Hematopoietic multipotent progenitor cell treated with erythropoietin and hydrocortisone succinate and interleukin-3 and kit ligand, for 6 days (in vitro differentiated cells): Measurements from ENCODE around the gene ARSB.
A peak's percentile ranks its signal among the peaks of the same experiment; 100 is the strongest.
"Not testable (repeated sequence)": the region's sequence is repeated elsewhere in the genome, so short reads cannot be mapped to it uniquely, and the experiment has no call there.

Experiments used
- DNase-seq: peaks from one replicate; pipeline ENCODE4 v3.0.0-alpha.2; 2015

Gene ARSB

DNA sequence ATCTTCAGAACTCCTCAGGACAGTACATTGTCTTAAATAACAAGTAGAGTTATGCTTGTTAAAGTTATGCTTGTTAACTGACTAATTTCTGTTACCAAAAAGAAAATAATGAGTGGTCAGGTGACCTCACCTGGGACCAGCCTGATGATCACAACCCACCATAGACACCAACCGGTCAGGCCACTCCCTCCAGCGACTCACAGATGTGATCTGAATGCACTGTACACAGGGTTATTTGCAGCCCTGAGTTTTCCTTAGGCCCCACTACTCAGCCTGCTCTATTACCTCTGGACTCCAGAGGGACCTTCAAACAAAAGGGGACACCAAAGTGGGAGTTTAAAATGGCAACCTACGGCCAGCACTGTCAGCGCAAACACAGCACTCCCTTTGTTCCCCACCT, 55.3 kb downstream of the ARSB start:
- DNase-seq, result no peak

DNA sequence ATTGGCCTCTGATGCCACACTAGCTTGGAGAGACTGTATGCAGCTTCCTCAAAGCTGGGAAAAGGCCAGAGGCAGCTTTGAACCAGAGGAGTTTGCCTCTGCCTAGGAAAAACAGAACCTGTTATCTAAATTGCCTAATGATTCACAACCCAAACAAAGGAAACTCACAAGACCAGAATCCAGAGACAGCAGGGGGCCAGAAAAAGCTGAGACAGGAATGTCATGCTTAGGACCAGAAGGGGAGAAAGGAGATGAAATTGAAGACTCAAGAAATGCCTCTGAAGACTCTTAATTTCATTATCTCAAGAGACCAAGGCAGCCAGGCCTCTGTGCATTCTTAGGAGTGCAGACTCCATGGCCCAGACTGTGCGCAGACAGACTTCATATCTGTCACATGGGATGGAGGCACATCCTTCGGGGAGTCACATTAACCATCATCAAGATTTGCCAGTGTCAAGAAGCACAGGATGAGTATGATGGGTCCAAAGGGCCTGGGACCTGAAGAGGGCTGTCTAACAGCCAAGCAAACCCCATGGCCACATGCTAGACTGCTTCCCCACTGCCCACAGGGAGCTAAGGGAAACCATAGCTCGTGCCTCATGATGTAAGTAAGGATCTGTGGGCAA, 57.3 kb downstream of the ARSB start:
- no peak for DNase-seq

DNA sequence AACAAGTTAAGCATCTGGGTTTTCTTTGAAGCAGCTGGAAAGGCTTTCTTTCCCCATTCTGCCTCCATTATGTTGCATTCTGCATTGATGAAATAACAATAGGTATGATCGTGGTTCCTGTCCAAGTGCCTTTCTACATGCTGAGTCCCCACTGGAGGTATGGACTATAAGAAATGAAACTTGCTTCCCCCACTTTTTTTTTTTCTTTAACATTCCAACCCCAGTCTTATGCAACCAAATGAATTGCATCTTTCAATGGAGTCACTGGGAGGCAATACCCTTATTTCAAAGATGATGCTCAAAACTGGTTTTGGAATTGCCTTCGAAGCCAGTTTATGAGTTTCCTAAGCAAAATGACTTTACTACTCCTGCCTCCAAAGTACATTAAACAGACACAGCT, 58.9 kb downstream of the ARSB start:
- DNase-seq, result no peak

DNA sequence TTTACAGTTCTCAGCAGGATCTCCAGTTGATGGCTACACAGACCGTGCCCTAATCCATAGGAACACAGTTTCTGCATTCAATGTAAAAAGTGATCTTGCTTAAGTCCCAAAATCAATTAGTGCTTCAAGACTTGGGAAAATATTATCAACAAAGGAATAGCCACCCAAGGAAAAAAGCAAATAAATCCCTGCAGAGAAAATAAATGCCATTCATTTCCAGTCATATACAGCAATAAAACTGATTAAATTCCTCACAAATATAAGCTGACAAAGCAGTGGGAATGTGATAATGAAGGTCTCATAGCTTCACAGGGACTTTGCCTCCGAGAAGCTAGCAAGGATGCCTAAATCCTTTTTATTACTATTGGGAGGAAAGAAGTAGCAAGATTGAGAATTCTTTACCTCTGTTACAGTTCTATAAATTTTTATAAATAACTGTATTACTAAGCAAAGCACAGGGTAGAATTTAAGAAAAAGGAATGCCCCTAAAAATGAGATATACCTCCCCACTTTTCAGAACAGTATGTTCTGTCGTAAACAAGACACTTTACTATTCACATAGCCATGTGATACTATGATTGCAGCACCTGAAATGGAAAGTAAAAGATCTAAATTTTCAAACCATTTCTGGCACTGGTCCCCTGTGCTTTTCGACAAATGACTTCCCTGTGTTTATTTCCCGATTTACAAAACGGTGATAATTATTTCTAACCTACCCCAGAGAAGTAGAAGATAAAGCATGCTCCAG, 59.8 kb downstream of the ARSB start:
- DNase-seq, result no peak

DNA sequence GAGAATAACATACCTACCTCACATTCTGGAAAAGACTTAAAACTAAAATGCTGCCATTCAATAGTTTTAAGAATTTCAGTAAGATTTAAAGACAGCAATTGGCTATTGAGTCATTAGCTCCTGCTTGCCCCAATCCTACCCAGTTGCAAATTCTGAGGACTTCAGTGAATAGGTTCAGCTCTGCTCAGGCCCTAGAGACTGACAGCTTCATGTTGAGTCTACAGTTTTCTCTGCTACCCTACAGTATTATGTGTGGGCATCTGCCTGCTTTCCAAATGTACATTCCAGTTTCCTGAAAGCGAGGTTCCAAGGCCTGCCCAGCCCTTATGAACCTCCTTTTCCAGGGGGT, 61.5 kb downstream of the ARSB start:
- no peak for DNase-seq

DNA sequence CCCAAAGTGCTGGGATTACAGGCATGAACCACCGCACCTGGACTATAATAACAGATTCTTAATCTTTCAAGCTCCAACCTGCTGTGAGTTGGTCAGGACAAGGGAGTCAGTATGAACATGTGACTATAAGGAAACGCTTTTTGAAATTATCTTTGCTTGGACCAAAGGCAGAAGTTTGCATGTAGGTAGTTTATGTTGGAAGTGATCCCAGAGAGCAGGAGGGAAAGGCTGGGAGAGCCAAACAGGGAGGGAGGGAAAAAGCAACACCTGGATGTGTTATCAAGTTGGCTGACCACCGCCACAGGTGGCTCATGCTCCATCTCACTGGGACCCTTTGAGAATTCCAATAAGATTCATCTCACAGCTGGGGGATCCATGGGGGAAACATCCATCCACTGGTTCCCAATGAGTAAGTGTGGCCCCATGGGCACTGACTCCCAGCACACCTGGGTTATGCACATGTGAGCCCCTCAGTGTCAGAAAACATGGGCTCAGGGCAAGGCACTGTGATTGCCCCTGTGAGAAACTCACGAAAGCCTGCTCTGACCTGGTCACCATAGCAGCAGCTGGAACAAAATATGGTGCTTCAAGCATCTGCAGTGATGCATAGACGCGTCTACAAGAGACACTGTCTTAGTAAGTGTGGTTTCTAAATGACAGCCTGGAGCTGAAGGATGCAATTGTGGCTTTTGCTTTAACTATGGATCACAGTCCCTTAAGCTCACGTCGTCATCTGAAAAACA, 62.1 kb downstream of the ARSB start:
- no peak for DNase-seq

DNA sequence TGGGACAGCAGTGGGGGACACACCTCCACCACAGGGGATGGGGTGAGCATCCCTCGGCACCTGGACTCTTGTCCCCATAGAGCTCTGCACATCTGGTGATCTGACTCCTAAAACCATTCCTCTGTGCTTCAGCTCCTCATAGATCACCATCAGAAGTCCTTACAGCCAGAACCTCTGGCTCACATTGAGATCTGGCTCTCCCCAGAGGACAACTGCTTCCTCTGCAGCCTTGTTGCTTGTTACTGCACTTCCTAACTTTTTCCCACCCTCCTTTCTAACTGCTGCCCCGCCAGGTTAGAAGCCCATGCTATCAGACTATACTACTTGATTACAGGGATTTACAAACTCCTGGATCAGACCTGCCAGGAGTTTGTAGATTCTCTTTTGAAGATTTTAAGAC, 64.5 kb downstream of the ARSB start:
- DNase-seq, result no peak

DNA sequence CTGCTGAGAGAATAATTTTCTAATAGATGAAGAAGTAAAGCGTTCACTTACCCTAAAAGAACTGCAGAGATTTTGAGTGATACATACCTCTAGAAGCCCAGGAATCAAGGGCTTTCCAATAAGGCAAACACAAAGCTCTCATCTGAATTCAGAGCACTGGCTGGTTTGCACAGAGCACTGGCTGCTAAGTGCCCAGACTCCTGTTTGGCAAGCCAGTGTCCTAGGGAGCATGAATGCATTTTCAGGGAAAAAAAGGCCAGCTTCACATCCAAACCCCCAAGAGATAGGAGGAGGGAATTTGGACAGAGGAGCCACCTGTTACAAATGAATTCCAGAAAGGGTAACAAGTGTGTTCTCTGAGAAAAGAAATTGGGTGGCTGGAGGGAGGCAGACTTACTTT, 65.3 kb downstream of the ARSB start:
- no peak for DNase-seq

DNA sequence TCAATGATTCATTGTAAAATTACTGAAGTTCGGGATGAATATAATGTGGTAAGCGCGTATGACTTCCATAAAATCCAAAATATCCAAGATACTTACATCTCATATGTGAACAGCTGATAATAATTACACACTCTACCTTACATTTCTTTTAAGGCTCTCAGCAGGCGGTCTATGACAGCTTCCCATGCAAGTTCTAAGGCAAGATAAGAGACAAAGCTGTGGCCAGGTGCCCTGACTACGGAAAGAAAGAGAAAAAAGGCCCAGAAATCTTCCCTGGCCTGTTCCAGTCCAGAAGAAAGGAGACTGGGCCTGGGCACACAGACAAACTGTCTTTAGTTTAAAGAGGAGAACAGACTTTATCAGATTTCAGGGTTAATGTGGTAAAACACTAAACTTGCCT, 69.1 kb downstream of the ARSB start:
- no peak for DNase-seq

DNA sequence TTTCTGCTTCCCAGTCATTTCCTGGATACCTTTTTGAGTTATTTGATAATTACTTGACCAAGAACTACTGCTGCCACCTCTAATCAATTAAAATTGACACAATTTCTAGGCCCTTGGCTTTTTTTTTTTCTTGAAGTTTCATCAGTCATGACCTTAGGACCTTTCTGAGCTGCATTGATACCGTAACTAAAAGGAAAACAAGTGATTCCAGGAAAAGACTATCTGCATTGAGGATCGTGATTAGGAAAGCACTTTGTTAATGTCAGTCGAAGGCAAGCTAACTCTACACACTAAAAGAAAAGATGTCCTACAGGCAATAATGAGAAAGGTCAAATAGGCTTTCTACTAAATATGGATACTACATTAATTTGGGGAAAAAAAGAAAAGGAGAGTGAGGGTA, 69.9 kb downstream of the ARSB start:
- no peak for DNase-seq

DNA sequence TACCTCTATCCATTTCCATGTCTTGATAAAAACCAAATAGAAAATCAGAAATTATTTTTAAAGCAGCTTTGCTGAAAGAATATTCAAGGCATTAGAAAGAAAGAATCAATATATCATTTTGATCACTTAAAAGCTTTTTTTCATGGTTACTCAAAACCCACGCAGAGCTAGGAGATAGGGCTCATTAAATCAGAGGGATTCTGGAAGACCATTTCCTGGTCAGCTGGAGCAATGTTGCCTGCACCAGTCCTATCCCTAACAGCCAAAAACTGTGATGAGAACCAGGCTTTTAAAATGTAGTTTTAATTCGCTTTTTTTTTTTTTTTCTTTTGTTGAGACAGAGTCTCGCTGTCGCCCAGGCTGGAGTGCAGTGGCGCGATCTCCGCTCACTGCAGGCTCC, 72.3 kb downstream of the ARSB start:
- DNase-seq, result no peak

DNA sequence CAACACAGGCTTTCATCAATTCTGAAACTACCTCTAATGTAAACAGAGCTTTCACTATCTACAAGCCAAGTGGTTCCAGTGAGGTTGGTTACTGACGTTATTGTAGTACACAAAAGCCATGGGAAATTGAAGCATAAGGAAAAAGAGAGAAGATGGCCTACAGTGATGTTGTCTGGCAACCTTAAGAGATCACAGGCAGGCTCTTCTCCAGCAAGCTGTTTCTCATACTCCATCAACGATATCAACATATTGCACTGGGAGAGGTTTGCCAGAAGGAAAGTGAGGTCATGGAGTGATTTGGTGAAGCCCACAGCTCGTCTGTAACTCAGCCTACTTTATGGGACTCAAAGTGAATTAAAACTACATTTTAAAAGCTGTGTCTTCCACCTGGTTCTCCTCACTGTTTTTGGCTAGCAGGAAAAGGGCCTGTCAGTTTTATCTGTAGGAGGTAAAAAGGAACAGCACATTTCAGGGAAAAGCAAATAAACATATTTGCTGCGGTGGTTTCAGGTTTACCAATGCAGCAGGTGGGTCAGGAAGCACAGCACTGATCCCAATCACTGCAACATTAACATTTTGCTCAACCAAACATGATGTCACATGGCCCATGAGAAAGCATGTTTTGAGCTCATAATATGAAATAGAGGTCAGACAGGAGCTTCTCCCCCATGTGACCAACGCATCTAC, 72.9 kb downstream of the ARSB start:
- no peak for DNase-seq

DNA sequence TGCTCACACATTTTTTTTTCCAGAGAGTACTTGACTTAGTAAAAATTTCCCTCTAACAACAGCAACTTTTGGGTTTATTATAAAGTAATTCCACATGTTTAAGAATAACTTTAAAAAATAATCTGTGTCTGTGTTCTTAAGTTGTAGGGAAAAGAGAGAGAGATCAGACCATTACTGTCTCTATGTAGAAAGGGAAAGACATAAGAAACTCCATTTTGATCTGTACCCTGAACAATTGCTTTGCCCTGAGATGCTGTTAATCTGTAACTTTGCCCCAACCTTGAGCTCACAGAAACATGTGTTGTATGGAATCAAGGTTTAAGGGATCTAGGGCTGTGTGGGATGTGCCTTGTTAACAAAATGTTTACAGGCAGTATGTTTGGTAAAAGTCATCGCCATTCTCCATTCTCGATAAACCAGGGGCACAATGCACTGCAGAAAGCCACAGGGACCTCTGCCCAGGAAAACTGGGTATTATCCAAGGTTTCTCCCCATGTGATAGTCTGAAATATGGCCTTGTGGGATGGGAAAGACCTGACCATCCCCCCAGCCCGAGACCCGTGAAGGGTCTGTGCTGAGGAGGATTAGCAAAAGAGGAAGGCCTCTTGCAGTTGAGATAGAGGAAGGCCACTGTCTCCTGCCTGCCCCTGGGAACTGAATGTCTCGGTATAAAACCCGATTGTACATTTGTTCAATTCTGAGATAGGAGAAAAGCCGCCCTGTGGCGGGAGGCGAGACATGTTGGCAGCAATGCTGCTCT, 75.7 kb downstream of the ARSB start:
- DNase-seq, result not testable (repeated sequence)

DNA sequence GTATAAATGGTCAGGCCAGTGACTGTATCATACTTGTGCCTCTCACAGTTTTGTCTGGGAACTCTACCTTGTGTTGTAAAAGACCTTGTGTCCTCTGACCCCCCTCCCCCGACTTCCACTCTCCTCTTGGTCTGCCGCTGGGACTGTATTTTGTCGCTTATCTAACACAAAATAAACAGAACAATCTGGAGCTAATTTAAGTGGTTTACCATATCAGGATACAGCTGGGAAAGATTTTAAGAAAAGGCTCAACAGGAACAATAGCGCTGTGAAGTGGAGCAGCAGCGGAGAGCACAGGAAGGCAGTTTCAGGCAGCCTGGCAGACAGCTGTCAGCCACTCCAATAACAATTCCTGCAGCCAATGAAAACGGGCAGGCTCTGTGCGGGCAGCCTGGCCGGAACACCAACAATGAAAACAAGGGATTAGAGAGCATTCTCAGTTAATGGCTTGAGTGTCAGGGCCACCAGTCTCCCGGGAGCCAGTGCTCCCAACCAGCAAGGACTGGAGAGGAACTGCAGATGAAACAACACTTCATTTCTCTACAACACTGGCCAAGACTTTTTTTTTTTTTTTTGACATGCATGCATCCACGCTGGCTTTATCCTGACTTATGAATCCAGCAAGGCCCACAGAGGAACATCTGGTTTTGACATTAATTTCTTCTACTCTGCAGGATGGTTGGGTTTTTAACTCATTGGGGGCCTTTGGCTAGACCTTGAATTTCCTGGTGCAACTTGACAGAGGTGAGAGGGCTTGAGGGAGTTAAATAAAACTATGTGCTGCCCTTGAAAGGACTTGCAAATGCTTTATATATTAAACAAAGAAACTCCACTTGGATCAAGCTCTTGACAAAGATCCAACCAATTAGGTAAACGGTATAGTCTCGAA, 76.7 kb downstream of the ARSB start:
- no peak for DNase-seq

DNA sequence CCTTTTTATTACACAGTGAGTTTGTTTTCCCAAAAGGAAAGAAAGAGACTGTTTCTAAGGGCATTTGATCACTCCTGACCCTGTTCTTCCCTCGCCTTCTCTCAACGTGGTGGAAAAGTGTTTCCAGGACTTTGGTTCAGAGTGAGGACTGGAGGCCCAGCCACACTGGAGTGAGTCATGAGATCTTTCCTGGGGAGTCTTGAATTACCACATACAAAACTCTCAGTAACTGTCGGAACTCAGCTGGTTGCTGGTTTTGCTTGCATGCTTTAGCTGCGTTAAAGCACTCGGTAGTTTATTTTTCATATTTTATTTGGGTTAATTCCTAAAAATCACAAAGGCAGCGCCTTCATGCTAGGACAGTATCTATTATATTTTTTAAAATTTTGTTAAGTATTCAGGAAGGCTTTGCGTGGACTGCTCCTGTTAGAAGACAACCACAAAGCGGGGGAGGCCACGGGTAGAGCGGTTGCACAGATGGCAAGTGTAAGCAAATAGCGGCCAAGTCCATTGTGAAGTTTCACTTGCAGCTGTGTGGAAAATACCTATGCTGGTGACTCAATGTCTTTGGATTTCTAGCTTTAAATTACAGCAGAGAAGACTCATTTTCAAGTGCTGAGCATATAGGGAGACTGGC, 77.7 kb downstream of the ARSB start:
- DNase-seq, result peak; percentile 28

DNA sequence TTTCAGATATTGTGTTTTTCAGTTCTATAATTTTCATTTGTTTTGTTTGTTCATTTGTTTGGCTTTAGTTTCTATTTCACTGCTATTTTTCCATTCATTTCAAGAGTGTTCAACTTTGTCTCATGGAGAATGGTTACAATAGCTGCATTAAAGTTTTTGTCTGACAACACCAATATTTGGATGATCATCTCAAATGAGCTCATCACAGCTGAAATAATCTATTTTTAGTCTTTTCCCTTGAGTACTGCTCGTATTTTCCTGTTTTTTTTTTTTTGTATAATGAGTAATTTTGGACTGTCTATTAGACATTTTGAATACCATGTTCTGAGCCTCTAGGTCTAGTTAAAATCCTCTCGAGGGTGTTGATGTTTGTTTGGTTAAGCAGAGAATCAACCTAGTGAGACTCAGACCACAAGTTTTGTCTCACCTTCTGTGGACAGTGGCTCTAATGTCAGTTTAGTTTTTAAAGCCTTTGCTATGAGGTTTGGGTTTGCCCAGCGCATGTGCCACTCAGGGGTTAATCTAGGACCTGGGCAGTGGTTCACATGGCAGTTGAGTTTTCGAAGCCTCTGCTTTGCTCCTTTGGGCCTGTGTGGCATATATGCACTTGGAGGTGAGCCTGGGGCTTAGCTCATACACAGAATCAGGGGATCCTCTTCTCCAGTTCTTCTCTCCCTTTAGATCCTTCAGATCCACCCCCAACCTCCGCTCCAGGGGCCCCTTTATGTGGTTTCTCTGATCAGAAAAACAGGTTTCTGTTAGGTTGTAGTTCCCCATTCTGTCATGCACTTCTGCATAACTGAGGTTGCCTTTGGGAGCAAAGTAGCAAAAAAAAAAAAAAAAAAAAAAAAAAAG, 79.8 kb downstream of the ARSB start:
- DNase-seq, result peak; percentile 58

DNA sequence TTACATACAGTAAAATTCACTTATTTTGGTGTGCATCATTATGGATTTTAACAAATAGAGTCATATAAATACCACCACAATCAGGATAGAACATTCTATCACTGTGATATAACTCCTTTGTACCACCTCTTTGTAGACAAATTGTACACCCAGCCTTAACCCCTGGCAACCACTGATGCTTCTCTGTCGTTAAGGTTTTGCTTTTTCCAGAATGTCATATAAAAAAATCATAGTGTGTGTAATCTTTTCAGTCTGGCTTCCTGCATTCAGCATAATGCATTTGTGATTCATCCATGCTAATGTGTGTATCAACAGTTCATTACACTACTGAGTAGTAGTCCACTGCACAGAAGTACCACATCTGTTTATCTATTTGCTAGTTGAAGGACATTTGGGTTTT, 81.2 kb downstream of the ARSB start:
- no peak for DNase-seq

DNA sequence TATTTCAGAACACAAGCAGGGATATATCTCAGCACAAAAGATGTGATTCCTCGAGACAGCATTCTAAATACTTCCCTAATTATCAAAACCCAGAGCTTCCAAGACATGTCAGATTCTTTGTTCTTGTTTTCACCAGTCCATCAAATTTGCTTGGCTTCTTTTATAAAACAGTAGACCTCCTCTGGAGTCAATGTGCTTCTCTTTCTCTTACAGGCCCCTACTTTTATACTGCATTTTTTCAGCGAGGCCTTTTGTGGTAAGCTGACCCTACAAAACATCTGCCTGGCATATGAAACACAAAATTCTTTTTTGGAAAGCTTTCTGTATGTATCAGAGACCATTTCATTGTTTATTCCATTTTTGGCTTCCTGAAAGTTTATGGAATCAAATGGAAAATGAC, 81.8 kb downstream of the ARSB start:
- no peak for DNase-seq

DNA sequence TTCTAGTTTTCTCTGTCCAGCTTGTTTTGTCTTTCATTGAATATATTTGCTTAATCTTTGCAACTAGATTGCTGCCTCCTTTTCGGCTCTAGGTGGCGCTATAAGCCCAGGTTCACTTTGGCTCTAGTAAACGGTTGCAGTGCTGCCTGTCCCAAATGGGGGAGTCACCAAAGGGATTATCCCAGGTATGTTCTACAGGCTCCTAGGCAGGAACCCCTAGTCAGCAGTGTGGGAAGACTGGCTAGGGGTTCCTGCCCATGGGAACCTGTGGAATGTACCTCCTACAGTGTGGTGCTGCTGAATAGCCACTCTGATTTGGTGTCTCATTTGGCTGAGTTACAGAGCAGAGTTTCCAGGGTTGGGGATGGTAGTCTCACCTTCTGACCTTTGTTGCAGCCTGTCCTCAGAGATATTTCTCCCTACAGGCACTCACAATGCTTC, 85.2 kb downstream of the ARSB start:
- DNase-seq, result peak; percentile 70

DNA sequence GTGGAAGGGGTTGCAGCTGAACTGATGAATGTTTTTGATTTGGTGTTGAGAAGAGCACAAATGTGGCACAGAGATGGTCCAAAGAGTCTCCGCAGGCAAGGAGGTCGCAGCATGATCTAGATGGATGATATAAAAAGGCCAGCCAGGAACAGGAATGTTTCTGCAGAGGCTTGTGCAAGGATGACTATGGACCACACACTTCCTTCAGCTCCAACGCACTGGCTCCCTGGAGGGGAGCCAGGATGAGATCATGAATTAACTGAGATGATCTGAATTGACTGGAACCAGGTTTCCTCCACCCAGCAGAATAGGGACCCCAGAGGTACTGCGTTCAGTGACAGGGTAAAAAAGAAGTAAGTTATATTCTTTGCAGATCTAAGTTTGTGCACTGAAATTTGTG, 89.0 kb downstream of the ARSB start:
- DNase-seq, result no peak
